GM18499 (cell line): Measurements from ENCODE around the gene PRSS22.

Source experiments
- ATAC-seq: cut with Tn5 transposase; IDR thresholded peaks from one replicate; pipeline ENCODE4 v1.9.1; 2021; ENCODE audit warnings: moderate number of reproducible peaks; ENCODE audit not compliant: insufficient read depth, unreplicated experiment

Gene PRSS22

DNA sequence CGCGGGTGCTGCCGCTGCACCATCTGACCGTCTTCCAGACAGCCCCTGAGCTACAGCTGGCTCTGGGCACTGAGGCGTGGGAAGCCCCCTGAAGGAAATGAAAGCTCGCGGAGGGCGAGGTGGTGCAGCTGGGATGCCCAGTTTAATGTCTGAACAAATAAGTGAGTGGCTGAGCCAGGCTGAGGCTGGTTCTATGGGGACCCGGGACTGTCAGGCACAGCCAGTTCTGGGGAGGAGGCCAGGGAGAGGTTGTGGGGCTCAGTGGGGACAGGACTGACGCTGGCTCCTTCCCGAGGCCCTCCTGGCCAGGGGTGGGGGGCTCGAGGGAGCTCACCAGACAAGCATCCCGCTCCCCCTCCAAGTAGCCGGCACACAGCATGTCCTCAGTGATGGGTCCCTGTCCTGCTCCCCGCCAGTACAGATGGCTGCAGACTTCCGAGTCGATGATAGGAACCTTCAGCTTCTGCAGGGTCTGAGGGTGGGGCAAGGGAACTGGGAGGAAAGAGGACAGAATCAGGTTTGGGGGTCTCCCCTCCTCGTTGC lies 4.4 kb downstream of the PRSS22 start:
- no peak for ATAC-seq

- ATAC-seq, result no peak
These were observed 5.1 kb downstream of the PRSS22 start for GRCh38 chr16:2852731-2853507.

- no peak for ATAC-seq
These were observed 5.8 kb downstream of the PRSS22 start for GRCh38 chr16:2852003-2852730.

DNA sequence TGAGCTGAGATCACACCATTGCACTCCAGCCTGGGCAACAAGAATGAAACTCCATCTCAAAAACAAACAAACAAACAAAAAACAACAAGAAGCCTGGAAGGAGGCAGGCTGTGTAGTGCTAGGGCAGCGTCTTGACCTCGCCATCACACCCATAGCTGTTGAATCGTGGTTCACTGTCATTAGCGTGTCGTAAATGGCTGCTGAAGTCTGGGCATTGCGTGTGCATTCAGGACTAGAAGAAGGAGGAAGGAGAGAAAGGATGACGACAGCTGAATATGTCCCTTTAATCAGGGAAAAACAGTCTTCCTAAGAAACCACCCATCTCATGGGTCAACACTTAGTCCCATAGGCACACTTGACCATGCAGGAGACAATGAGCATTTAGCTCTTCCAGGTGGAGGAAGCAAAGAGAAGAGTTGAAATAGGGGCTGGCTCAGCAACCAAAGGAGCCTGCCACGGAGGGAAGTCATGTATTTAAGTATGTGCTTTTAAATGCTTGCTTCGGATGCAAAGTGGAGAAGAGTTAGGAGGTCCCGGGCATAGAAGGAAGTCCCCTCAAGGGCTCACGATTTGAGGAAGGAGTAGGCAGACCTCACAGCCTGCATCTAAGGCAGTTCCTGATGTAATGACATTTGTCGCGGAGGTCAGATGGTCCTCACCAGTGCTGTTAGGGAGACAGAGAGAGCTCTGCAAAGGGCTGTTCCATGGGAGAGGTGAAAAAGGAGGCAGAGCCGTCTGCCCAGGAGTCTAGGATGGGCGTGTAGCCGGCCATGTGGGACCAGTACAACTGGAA lies 8.8 kb downstream of the PRSS22 start:
- ATAC-seq, result no peak

- ATAC-seq, result no peak
These were observed 11.3 kb downstream of the PRSS22 start for GRCh38 chr16:2846511-2847310.

DNA sequence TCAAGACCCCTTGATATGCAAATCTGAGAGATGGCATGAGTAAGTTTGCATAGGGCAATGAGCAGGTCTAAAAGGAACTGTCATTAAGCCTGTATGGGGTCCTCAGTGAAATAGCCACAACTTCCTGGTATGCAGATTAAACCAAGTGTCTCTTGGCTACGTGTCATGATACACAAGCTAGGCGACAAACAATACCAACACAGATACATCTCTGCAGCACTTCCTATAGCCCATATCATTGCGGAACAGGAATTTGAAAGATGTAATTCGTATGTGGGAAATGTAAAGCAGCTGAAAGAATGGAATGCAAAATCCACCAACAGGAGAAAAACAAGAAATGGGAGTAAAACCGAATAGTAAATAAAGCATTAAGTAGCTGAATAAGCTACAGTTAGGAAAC lies 12.9 kb downstream of the PRSS22 start:
- ATAC-seq, result no peak

GRCh38 chr16:2843526-2843925 lies 14.4 kb downstream of the PRSS22 start:
- ATAC-seq, result no peak

DNA sequence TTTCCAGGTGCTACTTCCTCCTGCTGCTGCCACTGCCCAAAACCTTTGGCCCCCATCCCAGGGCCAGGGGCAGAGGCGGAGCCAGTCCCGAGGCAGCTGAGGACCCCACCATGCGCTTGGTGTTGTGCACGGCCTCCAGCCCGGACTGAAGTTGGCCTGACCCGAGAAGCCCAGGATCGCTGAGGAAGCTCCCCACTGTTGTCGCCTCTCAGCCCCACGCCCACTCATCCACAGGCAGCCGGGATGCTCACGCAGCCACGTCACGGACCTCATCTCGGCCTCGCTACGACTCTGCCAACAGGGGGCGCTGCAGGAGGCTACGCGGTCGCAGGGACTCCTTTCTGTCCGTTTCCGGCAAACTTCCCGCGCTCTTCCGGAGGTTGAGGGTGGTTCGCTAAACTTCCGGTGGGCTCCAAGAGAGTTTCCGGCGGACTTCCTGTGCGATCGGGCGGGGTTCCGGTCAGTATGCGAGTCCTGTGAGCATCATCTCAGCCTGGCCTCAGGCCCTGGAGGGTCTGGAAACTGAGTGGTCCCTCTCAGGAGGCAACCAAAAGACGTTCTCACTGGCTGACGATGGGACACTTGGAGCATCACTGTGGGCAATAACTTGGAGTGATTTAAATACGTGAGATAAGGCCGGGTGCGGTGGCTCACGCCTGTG lies 15.5 kb downstream of the PRSS22 start:
- no peak for ATAC-seq

DNA sequence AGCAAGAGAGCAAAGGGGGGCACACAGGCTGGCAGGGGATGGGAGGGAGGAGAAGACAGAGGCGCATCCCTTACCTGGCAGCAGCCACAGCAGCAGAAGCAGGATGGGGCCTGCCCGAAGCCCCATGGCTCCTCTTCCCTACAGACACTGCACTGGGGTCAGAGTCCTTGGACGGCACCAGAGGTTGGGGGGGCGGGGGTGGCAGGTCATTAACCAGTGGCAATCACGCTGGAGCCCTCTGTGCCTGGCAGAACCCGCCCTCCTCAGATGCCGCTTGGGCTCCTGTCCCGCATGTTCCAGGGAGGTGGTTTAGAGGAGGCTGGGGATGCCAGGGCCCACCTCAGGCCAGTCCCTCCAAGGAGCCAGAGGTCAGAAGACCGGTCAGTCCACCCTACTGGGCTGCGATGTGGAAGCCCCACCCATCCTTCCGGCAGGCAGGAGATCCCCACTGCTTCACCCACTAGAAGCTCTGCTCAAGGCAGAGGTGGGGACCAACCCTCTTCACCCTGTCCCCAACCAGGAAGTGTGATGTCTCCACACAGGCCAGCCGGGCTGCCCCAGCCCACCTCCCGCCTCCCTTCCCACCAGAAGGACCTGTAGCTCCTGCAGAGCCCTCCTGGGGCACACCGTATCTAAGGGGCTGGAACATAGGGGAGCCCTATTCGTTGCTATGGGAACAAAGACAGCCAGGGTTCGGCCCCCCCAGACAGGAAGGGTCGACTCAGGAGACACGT lies 16.2 kb downstream of the PRSS22 start:
- ATAC-seq, result no peak

DNA sequence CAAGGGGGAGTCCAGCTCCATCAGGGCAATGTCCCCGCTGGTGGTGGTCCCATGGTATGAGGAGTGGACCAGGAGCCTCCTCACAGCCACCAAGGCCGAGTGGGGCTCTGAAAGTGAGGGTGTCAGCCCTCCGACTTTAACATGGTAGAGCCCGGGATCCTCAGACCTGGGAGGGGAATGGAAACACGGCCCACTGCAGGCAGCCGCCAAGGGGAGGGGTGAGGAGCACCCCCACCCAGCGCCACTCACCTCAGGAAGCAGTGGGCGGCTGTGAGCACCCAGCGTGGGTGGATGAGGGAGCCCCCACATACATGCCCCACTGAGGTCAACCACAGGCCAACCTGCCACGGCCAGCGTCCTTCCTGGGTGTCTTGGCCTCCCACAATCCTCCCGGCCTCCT lies 17.1 kb downstream of the PRSS22 start:
- ATAC-seq, result no peak

- no peak for ATAC-seq
These were observed 18.1 kb downstream of the PRSS22 start for GRCh38 chr16:2839650-2840450.

DNA sequence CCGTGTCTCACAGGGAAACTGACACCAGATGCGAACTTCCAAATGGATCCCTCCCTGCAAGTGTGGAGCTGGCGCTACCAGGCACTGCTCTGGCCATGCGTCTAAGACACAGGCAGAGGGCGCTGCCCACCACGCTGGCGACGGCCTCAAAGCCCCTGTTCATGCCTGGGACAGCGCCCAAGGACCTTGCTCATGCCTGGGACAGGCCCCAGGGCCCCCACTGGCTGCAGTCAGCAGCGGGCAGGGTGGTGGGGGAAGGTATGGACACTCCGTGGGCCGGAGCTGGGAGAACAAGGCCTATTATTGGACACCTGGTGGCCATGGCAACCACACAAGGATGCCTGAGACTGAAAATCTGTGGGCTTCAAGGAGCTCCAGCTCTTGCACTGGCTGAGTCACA lies 19.0 kb downstream of the PRSS22 start:
- no peak for ATAC-seq

- ATAC-seq, result no peak
These were observed 21.1 kb downstream of the PRSS22 start for GRCh38 chr16:2836646-2837508.

- ATAC-seq, result no peak
These were observed 22.1 kb downstream of the PRSS22 start for GRCh38 chr16:2835638-2836493.

GRCh38 chr16:2834968-2835367 lies 23.0 kb downstream of the PRSS22 start:
- no peak for ATAC-seq

DNA sequence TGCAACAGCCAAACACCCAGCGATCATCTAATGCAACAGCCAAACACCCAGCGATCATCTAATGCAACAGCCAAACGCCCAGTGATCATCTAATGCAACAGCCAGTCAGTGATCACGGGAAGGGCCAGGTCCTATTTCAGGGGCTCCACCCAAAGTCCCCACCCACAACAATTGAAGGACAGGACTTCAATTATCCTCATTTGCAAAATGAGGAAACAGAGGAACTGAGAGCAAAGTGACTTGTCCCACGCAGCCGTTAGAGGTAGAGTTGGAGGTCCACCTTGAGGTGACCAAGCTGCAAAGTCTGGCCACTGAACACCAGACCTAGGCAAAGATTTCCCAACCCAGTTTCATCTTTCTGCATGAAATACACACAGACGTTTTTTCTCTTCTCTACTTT lies 24.2 kb downstream of the PRSS22 start:
- no peak for ATAC-seq
